HG03025 (cell line): ENCODE measurements around the gene PEX16.
"Not testable (repeated sequence)": the region's sequence is repeated elsewhere in the genome, so short reads cannot be mapped to it uniquely, and the experiment has no call there.

ENCODE experiments used
- ATAC-seq: cut with Tn5 transposase; IDR thresholded peaks from one replicate; pipeline ENCODE4 v1.9.1; 2021; ENCODE audit warnings: mild to moderate bottlenecking, moderate library complexity; ENCODE audit not compliant: unreplicated experiment, low FRiP score

The PEX16 gene

GRCh38 chr11:45900175-45900800 lies 17.4 kb downstream of the PEX16 start:
- not testable (repeated sequence) for ATAC-seq

- ATAC-seq: no peak
Measured at GRCh38 chr11:45899448-45900174, 18.1 kb downstream of the PEX16 start.

- no peak for ATAC-seq
Measured at GRCh38 chr11:45899086-45899447, 18.6 kb downstream of the PEX16 start.

- ATAC-seq: no peak
Measured at GRCh38 chr11:45897556-45897955, 20.1 kb downstream of the PEX16 start.

- no peak for ATAC-seq
Measured at GRCh38 chr11:45896422-45896984, 21.2 kb downstream of the PEX16 start.

- no peak for ATAC-seq
Measured at GRCh38 chr11:45895553-45896259, 22.0 kb downstream of the PEX16 start.

- no peak for ATAC-seq
Measured at GRCh38 chr11:45894555-45895247, 23.0 kb downstream of the PEX16 start.

- ATAC-seq: no peak
Measured at GRCh38 chr11:45892856-45893255, 24.8 kb downstream of the PEX16 start.

GRCh38 chr11:45890886-45891550 lies 26.7 kb downstream of the PEX16 start:
- no peak for ATAC-seq

- no peak for ATAC-seq
Measured at GRCh38 chr11:45889966-45890365, 27.7 kb downstream of the PEX16 start.

- ATAC-seq: no peak
Measured at GRCh38 chr11:45889555-45889954, 28.1 kb downstream of the PEX16 start.

GRCh38 chr11:45887587-45887986 lies 30.1 kb downstream of the PEX16 start:
- ATAC-seq: no peak

- no peak for ATAC-seq
Measured at GRCh38 chr11:45886816-45887520, 30.7 kb downstream of the PEX16 start.

- no peak for ATAC-seq
Measured at GRCh38 chr11:45885921-45886721, 31.6 kb downstream of the PEX16 start.

GRCh38 chr11:45885274-45885920 lies 32.3 kb downstream of the PEX16 start, which contains the start of gene MAPK8IP1:
MAPK8IP1 (plus strand) TSS chr11:45885651; CDS start chr11:45885821, 170 bp downstream.
- no peak for ATAC-seq

- no peak for ATAC-seq
Measured at GRCh38 chr11:45884596-45885185, 33.0 kb downstream of the PEX16 start.

- ATAC-seq: no peak
Measured at GRCh38 chr11:45881708-45882368, 35.8 kb downstream of the PEX16 start.
